ENCODE results near the gene ABCB4. TPM values are rescaled to one million over a fixed set of nuclear protein-coding genes. Genes with fewer than 3 reads are reported as not detected.

The ABCB4 gene
- total RNA-seq, 1 donor from 2014 or later, result 0.41 TPM

- intact Hi-C loops (cut with DNase I), result no loop called here
- DNase-seq, result no peak
- ATAC-seq, result no peak
- Histone ChIP-seq H3K36me3 (no peaks in the 10 kb centered on the region), H3K9me3 (no peaks in the 10 kb centered on the region), H3K27me3 (no peaks in the 10 kb centered on the region), H3K27ac (no peak overlapping the region), H3K4me1 (no peaks in the 10 kb centered on the region), H3K4me3 (no peak overlapping the region)
- TF ChIP-seq, protein P1, sequence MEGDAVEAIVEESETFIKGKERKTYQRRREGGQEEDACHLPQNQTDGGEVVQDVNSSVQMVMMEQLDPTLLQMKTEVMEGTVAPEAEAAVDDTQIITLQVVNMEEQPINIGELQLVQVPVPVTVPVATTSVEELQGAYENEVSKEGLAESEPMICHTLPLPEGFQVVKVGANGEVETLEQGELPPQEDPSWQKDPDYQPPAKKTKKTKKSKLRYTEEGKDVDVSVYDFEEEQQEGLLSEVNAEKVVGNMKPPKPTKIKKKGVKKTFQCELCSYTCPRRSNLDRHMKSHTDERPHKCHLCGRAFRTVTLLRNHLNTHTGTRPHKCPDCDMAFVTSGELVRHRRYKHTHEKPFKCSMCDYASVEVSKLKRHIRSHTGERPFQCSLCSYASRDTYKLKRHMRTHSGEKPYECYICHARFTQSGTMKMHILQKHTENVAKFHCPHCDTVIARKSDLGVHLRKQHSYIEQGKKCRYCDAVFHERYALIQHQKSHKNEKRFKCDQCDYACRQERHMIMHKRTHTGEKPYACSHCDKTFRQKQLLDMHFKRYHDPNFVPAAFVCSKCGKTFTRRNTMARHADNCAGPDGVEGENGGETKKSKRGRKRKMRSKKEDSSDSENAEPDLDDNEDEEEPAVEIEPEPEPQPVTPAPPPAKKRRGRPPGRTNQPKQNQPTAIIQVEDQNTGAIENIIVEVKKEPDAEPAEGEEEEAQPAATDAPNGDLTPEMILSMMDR (IDR thresholded peaks at IDR 0.05), result no peak
Measured at GRCh38 chr7:87505557-87506245, 30.2 kb upstream of the ABCB4 start.

DNA sequence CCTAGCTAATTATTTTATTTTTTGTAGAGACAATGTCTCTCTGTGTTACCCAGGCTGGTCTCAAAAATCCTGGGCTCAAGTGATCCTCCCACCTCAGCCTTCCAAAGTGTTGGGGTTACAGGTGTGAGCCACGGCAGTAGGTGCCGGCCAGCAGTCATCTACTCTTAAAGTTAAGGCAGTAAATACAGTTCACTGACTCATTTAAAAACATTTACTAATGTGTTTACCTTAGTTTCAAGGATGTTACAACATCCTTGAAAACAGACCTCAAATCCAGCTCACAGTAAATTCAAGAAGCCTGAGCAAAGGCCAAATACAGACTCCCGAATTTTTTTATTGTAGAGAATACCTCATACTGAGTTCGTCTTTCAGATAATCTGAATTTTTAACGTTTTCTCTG lies 29.6 kb upstream of the ABCB4 start:
- Histone ChIP-seq H3K4me3 (no peak overlapping the region), H3K27me3 (no peaks in the 10 kb centered on the region), H3K27ac (no peak overlapping the region), H3K4me1 (no peaks in the 10 kb centered on the region), H3K36me3 (no peaks in the 10 kb centered on the region), H3K9me3 (no peaks in the 10 kb centered on the region)
- intact Hi-C loops (cut with DNase I), result no loop called here
- TF ChIP-seq, protein P1 (IDR thresholded peaks at IDR 0.05), result no peak
- no peak for DNase-seq
- no peak for ATAC-seq

- TF ChIP-seq, protein P1 (IDR thresholded peaks at IDR 0.05), result no peak
- no peaks in the 10 kb centered on the region for H3K4me1 ChIP-seq
- H3K4me3 ChIP-seq, result no peak overlapping the region
- DNase-seq, result no peak
- no peaks in the 10 kb centered on the region for H3K27me3 ChIP-seq
- ATAC-seq, result no peak
- no peaks in the 10 kb centered on the region for H3K9me3 ChIP-seq
- no peaks in the 10 kb centered on the region for H3K36me3 ChIP-seq
- H3K27ac ChIP-seq, result no peak overlapping the region
- intact Hi-C loops (cut with DNase I), result no loop called here
Measured at GRCh38 chr7:87499494-87499893, 24.0 kb upstream of the ABCB4 start.

- DNase-seq, result no peak
- Histone ChIP-seq H3K27me3 (no peaks in the 10 kb centered on the region), H3K4me3 (no peak overlapping the region), H3K9me3 (no peaks in the 10 kb centered on the region), H3K27ac (no peak overlapping the region), H3K36me3 (no peaks in the 10 kb centered on the region), H3K4me1 (no peaks in the 10 kb centered on the region)
- intact Hi-C loops (cut with DNase I), result no loop called here
- TF ChIP-seq, protein P1 (IDR thresholded peaks at IDR 0.05), result no peak
- no peak for ATAC-seq
Measured at GRCh38 chr7:87498893-87499292, 23.4 kb upstream of the ABCB4 start.

DNA sequence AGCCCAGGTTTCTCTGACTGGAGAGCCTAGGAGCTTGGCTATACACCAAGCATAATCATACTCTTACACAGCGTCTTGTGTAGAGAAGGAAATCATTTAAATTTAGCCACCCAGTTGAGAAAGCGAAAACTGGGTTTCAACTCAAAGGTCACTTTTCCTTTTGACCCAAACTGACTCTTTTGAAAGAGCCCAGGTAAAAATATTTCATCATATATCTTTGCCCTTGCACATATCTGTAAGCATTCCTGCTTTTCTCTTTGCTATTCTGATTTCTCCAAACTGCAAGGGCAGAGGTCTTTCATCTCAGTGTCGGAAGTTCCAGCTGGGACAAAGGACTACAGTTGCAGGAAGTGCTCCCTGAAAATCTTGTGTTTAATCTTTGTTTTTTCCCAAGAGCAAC lies 22.0 kb upstream of the ABCB4 start:
- no peak for DNase-seq
- no peaks in the 10 kb centered on the region for H3K9me3 ChIP-seq
- no peaks in the 10 kb centered on the region for H3K27me3 ChIP-seq
- no peak overlapping the region for H3K27ac ChIP-seq
- TF ChIP-seq, protein P1 (IDR thresholded peaks at IDR 0.05), result no peak
- intact Hi-C loops (cut with DNase I), result no loop called here
- no peaks in the 10 kb centered on the region for H3K4me1 ChIP-seq
- ATAC-seq, result no peak
- no peak overlapping the region for H3K4me3 ChIP-seq
- no peaks in the 10 kb centered on the region for H3K36me3 ChIP-seq

GRCh38 chr7:87495366-87495765 lies 19.9 kb upstream of the ABCB4 start:
- Histone ChIP-seq H3K27ac (no peak overlapping the region), H3K4me3 (no peak overlapping the region), H3K36me3 (no peaks in the 10 kb centered on the region), H3K27me3 (no peaks in the 10 kb centered on the region), H3K9me3 (no peaks in the 10 kb centered on the region), H3K4me1 (no peaks in the 10 kb centered on the region)
- no peak for DNase-seq
- ATAC-seq, result no peak
- TF ChIP-seq, protein P1 (IDR thresholded peaks at IDR 0.05), result no peak
- intact Hi-C loops (cut with DNase I), result no loop called here

All from upper lobe of right lung (tissue), 1 donor.